ENCODE data around the gene GTF3C5.
"Not testable (repeated sequence)": the region's sequence is repeated elsewhere in the genome, so short reads cannot be mapped to it uniquely, and the experiment has no call there.

Gene GTF3C5

DNA sequence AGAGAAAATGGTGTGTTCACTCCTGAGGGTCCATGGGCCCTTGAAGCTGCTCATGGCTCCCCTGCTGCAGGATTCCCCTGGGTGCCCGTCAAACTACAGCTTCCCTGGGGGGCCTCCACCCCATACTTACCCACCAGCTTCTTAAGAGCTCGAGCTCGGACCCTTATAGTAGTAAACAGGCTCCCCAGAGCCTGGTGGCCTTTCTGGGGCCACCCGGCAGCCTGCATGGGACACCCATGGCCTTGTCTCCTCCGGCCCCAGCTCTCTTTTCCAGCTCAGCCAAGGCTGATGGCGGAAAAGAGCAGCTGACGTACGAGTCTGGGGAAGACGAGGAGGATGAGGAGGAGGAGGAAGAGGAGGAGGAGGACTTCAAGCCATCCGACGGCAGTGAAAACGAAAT, 26.8 kb downstream of the GTF3C5 start:
- no peak overlapping the region for H3K27ac ChIP-seq
- TF ChIP-seq, protein P1, sequence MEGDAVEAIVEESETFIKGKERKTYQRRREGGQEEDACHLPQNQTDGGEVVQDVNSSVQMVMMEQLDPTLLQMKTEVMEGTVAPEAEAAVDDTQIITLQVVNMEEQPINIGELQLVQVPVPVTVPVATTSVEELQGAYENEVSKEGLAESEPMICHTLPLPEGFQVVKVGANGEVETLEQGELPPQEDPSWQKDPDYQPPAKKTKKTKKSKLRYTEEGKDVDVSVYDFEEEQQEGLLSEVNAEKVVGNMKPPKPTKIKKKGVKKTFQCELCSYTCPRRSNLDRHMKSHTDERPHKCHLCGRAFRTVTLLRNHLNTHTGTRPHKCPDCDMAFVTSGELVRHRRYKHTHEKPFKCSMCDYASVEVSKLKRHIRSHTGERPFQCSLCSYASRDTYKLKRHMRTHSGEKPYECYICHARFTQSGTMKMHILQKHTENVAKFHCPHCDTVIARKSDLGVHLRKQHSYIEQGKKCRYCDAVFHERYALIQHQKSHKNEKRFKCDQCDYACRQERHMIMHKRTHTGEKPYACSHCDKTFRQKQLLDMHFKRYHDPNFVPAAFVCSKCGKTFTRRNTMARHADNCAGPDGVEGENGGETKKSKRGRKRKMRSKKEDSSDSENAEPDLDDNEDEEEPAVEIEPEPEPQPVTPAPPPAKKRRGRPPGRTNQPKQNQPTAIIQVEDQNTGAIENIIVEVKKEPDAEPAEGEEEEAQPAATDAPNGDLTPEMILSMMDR (conservative IDR thresholded peaks at IDR 0.05) = no peak

DNA sequence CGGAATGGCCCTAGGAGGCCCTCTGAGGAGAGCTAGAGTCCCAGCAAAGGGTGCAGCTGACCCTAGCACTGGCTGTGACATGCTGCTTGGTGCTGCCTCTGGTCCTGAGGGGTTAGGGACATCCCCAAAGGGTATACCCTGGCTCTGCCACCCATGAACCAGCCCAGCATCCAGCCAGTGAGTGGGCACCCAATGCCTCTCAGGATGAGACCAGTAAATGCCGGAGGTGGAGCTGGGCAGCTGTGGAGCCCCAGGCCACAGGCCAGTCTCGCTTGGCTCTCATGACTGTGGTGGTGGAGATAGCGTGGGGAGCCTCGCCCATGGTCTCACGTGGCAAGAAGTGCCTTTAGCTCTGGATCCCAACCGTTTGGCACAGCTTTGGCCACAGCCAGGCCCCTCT, 27.3 kb downstream of the GTF3C5 start:
- no peak overlapping the region for H3K27ac ChIP-seq
- TF ChIP-seq, protein P1 (conservative IDR thresholded peaks at IDR 0.05) = no peak

DNA sequence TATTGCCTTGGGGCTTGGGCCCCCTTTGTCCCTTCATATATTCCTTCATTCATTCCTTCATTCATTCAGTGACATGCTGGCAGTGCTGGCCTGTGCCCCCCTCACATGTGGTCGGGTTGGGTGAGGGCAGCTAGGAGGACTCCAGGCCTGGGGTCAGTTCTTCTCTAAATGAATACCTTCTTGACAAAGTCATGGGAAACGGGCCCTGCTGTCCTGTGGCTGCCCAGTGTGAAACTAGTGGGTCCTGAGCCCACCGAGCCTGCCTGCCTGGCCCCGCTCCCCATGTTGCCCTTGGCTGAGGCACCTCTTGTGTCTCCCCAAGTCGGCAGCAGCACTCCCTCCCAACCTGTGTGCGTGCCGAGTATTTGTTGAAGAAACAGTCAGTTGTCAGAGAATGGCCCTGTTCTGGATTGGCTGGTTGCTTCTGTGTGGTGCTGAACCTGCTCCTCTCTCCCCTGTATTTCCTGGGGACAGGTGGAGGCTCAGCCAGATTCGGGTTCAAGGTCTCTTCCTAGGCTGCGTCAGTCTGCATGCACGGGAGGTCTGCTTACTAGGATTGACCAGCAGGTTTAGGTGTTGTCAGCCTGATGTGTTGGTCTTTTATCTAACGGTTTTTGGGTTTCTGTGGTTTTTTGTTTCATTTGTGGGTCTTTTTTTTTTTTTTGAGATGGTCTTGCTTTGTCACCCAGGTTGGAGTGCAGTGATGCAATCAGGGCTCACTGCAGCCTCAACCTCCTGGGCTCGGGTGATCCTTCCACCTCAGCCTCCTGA, 27.9 kb downstream of the GTF3C5 start:
- TF ChIP-seq, protein P1 (conservative IDR thresholded peaks at IDR 0.05) = no peak
- no peak overlapping the region for H3K27ac ChIP-seq

DNA sequence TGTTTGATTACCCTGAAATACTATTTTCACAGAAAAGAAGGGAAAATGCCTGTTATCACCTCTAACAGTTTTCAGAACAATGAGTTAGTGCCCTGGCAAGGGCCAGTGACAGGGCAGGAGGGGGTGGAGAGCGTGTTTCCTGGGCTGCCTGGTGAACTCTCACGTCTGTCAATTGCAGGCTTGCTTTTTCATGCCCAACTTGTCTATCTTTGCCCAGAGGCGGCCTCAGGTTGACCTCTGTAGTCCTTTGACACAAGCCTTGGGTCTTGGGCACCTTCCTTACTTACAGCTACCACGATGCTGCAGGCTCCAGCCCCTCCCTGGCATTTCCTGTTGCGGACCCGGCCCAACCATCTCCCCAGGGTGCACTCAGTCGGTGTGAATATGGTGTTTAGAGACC, 28.8 kb downstream of the GTF3C5 start:
- no peak overlapping the region for H3K27ac ChIP-seq
- TF ChIP-seq, protein P1 (conservative IDR thresholded peaks at IDR 0.05) = no peak

DNA sequence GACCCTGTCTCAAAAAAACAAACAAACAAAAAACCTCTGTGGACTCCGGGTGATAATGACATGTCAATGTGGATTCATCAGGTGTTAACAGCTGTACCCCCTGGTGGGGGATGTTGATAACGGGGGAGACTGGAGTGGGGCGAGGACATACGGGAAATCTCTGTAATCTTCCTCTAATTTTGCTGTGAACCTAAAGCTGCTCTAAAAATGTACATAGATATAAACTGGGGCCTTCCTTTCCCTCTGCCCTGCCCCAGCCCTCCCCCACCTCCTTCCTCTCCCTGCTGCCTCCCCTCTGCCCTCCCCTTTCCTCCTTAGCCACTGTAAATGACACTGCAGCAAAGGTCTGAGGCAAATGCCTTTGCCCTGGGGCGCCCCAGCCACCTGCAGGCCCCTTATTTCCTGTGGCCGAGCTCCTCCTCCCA, 29.6 kb downstream of the GTF3C5 start:
- TF ChIP-seq, protein P1 (conservative IDR thresholded peaks at IDR 0.05) = no peak
- no peak overlapping the region for H3K27ac ChIP-seq

DNA sequence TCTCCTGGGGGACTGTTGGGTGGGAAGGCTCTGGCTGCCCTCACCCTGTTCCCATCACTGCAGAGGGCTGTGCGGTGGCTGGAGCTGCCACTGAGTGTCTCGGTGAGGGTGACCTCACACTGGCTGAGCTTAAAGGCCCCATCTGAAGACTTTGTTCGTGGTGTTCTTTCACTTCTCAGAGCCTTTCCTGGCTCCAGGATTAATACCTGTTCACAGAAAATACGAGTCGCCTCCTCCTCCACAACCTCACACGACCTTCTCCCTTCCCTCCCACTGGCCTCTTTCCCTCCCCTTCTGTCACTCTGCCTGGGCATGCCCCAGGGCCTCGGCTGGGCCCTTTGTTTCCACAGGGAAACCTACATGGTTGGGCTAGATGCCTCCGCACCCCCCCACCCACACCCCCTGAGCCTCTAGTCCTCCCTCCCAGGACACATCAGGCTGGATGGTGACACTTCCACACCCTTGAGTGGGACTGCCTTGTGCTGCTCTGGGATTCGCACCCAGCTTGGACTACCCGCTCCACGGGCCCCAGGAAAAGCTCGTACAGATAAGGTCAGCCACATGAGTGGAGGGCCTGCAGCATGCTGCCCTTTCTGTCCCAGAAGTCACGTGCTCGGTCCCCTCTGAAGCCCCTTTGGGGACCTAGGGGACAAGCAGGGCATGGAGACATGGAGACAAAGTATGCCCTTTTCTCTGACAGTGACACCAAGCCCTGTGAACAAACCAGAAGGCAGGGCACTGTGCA, 30.4 kb downstream of the GTF3C5 start:
- not testable (repeated sequence) for H3K27ac ChIP-seq

DNA sequence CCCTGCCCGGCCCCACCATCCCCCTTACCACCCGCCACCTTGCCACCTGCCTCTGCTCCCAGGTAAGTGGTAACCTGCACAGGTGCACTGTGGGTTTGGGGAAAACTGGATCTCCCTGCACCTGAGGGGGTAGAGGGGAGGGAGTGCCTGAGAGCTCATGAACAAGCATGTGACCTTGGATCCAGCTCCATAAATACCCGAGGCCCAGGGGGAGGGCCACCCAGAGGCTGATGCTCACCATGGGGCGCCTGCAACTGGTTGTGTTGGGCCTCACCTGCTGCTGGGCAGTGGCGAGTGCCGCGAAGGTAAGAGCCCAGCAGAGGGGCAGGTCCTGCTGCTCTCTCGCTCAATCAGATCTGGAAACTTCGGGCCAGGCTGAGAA, 31.0 kb downstream of the GTF3C5 start, which contains the start of gene CEL:
CEL (plus strand) TSS at position 218 of the 382 bp plus-strand sequence; CDS start at position 240, 22 bp downstream.
- H3K27ac ChIP-seq = not testable (repeated sequence)

DNA sequence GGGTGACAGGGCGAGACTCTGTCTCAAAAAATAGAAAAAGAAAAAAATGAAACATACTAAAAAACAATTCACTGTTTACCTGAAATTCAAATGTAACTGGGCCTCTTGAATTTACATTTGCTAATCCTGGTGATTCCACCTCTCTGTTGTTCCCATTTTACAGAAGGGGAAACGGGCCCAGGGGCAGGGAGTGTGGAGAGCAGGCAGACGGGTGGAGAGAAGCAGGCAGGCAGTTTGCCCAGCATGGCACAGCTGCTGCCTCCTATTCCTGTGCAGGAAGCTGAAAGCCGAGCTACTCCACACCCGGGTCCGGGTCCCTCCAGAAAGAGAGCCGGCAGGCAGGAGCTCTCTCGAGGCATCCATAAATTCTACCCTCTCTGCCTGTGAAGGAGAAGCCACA, 31.8 kb downstream of the GTF3C5 start:
- H3K27ac ChIP-seq = not testable (repeated sequence)

DNA sequence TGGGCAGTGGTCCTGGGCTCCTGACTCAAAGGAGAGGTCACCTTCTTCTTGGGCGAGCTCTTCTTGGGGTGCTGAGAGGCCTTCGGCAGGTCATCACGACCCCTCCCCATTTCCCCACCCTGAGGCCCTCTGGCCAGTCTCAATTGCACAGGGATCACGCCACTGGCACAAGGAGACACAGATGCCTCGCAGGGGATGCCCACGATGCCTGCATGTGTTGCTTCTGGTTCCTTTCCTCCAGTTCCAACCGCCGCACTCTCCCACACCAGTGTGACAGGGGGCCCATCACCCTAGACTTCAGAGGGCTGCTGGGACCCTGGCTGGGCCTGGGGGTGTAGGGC, 32.3 kb downstream of the GTF3C5 start:
- TF ChIP-seq, protein P1 (conservative IDR thresholded peaks at IDR 0.05) = no peak

More for the DNA sequence above, 32.3 kb downstream of the GTF3C5 start:
- no peak overlapping the region for H3K27ac ChIP-seq
